GM23338 (cell line): ENCODE results near the gene CHI3L1. TPM values are rescaled to one million over a fixed set of nuclear protein-coding genes. Genes with fewer than 3 reads are reported as not detected.

ENCODE experiments used
- ATAC-seq: fragments of 200-7000 bp; cut with Tn5 transposase; 3 replicates; pipeline ENCODE4 v1.9.1; 2020
- DNase-seq: peaks from one replicate; pipeline ENCODE4 v3.0.0-alpha.2; 2015; ENCODE audit warnings: low spot score
- H2AFZ ChIP-seq: fragments of 200-600 bp; sonication (generic); 2 replicates; pipeline ENCODE4 v1.8.0; 2016; ENCODE audit warnings: antibody characterized with exemption, mild to moderate bottlenecking, moderate library complexity
- H3F3A ChIP-seq: fragments of 200-600 bp; sonication (generic); replicated peaks from 2 replicates; pipeline ENCODE4 v1.8.0; 2017; ENCODE audit warnings: antibody characterized with exemption, mixed run types, low read depth
- H3K27ac ChIP-seq: fragments of 200-600 bp; sonication (generic); 2 replicates; pipeline ENCODE4 v1.6.1; 2016; ENCODE audit warnings: low read depth
- H3K27me3 ChIP-seq: fragments of 200-600 bp; sonication (generic); 2 replicates; pipeline ENCODE4 v1.8.0; 2016; ENCODE audit warnings: mild to moderate bottlenecking, mixed run types, moderate library complexity; ENCODE audit not compliant: insufficient read depth
- H3K36me3 ChIP-seq: fragments of 200-600 bp; sonication (generic); 2 replicates; pipeline ENCODE4 v1.8.0; 2016; ENCODE audit warnings: mild to moderate bottlenecking; ENCODE audit not compliant: insufficient read depth
- H3K4me1 ChIP-seq: fragments of 200-600 bp; sonication (generic); 2 replicates; pipeline ENCODE4 v1.8.0; 2016; ENCODE audit warnings: mild to moderate bottlenecking, moderate library complexity; ENCODE audit not compliant: insufficient read depth
- H3K4me2 ChIP-seq: fragments of 200-600 bp; sonication (generic); 2 replicates; pipeline ENCODE4 v1.7.1; 2017; ENCODE audit warnings: mixed run types
- H3K4me3 ChIP-seq: fragments of 200-600 bp; sonication (generic); 2 replicates; pipeline ENCODE4 v1.6.1; 2016; ENCODE audit warnings: mixed run types
- H3K79me2 ChIP-seq: fragments of 200-600 bp; sonication (generic); replicated peaks from 2 replicates; pipeline ENCODE4 v1.8.0; 2017; ENCODE audit warnings: mild to moderate bottlenecking; ENCODE audit not compliant: insufficient read depth
- H3K9me2 ChIP-seq: fragments of 200-600 bp; sonication (generic); 2 replicates; pipeline ENCODE4 v1.8.0; 2017; ENCODE audit not compliant: insufficient read depth
- H4K20me1 ChIP-seq: fragments of 200-600 bp; sonication (generic); replicated peaks from 2 replicates; pipeline ENCODE4 v1.8.0; 2017; ENCODE audit warnings: mild to moderate bottlenecking; ENCODE audit not compliant: insufficient read depth
- H3K27ac Mint-ChIP-seq: 2 replicates; pipeline ENCODE4 v1.8.0; 2020; ENCODE audit warnings: inconsistent platforms, mild to moderate bottlenecking, moderate library complexity, mixed read lengths
- H3K27me3 Mint-ChIP-seq: 3 replicates; pipeline ENCODE4 v1.8.0; 2022; ENCODE audit warnings: low read depth, mild to moderate bottlenecking, moderate library complexity, mixed read lengths, inconsistent platforms; ENCODE audit not compliant: insufficient read depth, poor library complexity
- H3K36me3 Mint-ChIP-seq: 3 replicates; pipeline ENCODE4 v1.8.0; 2021; ENCODE audit warnings: low read depth, mild to moderate bottlenecking, inconsistent platforms, moderate library complexity, mixed read lengths
- H3K4me1 Mint-ChIP-seq: 3 replicates; pipeline ENCODE4 v1.8.0; 2020; ENCODE audit warnings: mild to moderate bottlenecking, inconsistent platforms, mixed read lengths
- H3K4me3 Mint-ChIP-seq: 3 replicates; pipeline ENCODE4 v1.8.0; 2021; ENCODE audit warnings: moderate library complexity, mild to moderate bottlenecking, inconsistent platforms, mixed read lengths
- H3K9me3 Mint-ChIP-seq: 3 replicates; pipeline ENCODE4 v1.8.0; 2020; ENCODE audit warnings: moderate library complexity, mild to moderate bottlenecking, inconsistent platforms, mixed read lengths
- CREB1 ChIP-seq: fragments of 250-450 bp; sonication (Bioruptor Pico); IDR thresholded peaks from 2 replicates; pipeline ENCODE4 v1.5.0; 2020; ENCODE audit warnings: low read depth, mild to moderate bottlenecking, moderate library complexity
- CTCF ChIP-seq, 2 experiments: fragments of 200-600 bp in 1 of 2; sonication (generic) in 1 of 2; conservative IDR thresholded peaks; 2 replicates each; pipeline versions ENCODE4 v1.5.1 to v1.6.1; 2016 to 2017; ENCODE audit warnings: antibody characterized with exemption in 2 of 2, low read depth in 2 of 2, mild to moderate bottlenecking in 2 of 2, moderate library complexity in 1 of 2
- EZH2 ChIP-seq: fragments of 200-600 bp; sonication (generic); IDR thresholded peaks from one replicate; pipeline ENCODE4 v1.8.0; 2017; ENCODE audit warnings: antibody characterized with exemption, mild to moderate bottlenecking, low read depth; ENCODE audit not compliant: unreplicated experiment
- EZH2phosphoT487 ChIP-seq: fragments of 200-600 bp; sonication (generic); IDR thresholded peaks from one replicate; pipeline ENCODE4 v1.8.1; 2018; ENCODE audit warnings: antibody characterized with exemption; ENCODE audit not compliant: unreplicated experiment
- NANOG ChIP-seq: IDR thresholded peaks from 2 replicates; pipeline ENCODE4 v1.6.1; 2016; ENCODE audit warnings: antibody characterized with exemption, borderline replicate concordance
- POLR2AphosphoS5 ChIP-seq: IDR thresholded peaks from 2 replicates; pipeline ENCODE4 v1.6.1; 2016; ENCODE audit warnings: antibody characterized with exemption, low read depth
- REST ChIP-seq: IDR thresholded peaks from one replicate; pipeline ENCODE4 v1.6.1; 2018; ENCODE audit warnings: antibody characterized with exemption; ENCODE audit not compliant: unreplicated experiment
- STAT1 ChIP-seq: IDR thresholded peaks from one replicate; pipeline ENCODE4 v1.6.1; 2016; ENCODE audit warnings: antibody characterized with exemption; ENCODE audit not compliant: unreplicated experiment
- ZNF114 ChIP-seq: fragments of 250-450 bp; sonication (Bioruptor Pico); IDR thresholded peaks from 2 replicates; pipeline ENCODE4 v1.5.0; 2020; ENCODE audit warnings: mild to moderate bottlenecking, moderate library complexity
- ZNF331 ChIP-seq: fragments of 250-450 bp; sonication (Bioruptor Pico); IDR thresholded peaks from 2 replicates; pipeline ENCODE4 v1.5.0; 2020; ENCODE audit warnings: low read depth, mild to moderate bottlenecking, moderate library complexity
- ZNF462 ChIP-seq: fragments of 250-450 bp; sonication (Bioruptor Pico); IDR thresholded peaks from 2 replicates; pipeline ENCODE4 v1.5.0; 2020; ENCODE audit warnings: mild to moderate bottlenecking, moderate library complexity
- polyA plus RNA-seq: library from polyadenylated mRNA; unstranded; fragments of >200 nt; fragmentation: Nextera tagmentation; extraction: Ambion mirVana; gene quantifications from 2 replicates; pipeline ENCODE4 v1.2.1, GENCODE V29; 2016
- total RNA-seq: library from RNA; depleted of rRNA; stranded (reverse); fragments of >200 nt; shearing (Covaris generic); gene quantifications from 2 replicates; pipeline ENCODE4 v1.2.3, GENCODE V29; 2014

Gene CHI3L1
- total and polyA plus RNA-seq, 2 experiments from 2014 or later: 0.76 TPM; not detected in 1

- TF ChIP-seq ZNF462 (CRISPR knock-in tag): no peak
These were observed 35.8 kb downstream of the CHI3L1 start (continued) for GRCh38 chr1:203150511-203151297.

DNA sequence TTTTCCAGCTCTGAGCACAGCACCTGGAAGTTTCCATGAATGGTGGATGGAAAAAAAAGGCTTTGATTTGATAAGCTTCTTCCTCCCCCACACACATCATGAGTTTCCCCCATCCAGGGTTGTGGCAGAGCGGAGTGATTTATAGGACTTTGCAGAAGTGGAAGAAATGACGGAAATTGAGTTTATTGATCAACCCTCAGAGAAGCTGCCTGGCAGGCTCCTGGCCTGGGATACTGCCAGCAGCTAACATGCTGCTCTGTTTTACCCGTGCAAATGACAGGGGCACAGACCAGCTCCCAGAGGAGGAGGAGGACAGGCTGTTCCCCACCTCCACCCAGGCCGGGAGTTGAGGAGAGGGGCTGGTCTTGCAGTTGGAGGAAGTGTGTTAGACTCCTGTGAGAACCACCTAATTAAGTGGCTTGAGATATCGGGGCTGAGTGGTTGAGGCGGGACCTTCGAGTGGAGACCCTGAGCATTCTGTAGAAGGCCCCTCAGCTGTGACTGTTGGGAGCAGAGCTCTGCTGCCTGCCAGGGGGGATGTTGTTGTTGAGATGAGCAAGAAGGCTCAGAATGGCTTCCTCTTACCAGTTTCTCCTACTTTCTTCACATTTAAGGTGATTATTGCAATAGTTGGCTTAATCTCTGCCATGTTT is 37.2 kb downstream of the CHI3L1 start:
- H3K9me2 ChIP-seq: no peaks in the 10 kb centered on the region
- H3F3A ChIP-seq: no peaks in the 10 kb centered on the region
- no peak overlapping the region for H3K4me2 ChIP-seq
- H3K27ac Mint-ChIP-seq: peak overlapping the region; percentile 79; the same call in 1 of the 2 replicates
- ATAC-seq: no peak
- peaks cover 86% of the 10 kb centered on the region for H3K4me1 Mint-ChIP-seq
- no peaks in the 10 kb centered on the region for H3K9me3 Mint-ChIP-seq
- 0 out of 2 replicates have a peak overlapping the region, but pooled peaks have one; percentile 28 for H2AFZ ChIP-seq
- no peaks in the 10 kb centered on the region for H3K27me3 ChIP-seq
- H3K4me3 ChIP-seq: no peak overlapping the region
- H3K4me1 ChIP-seq: peaks cover 53% of the 10 kb centered on the region
- H3K27me3 Mint-ChIP-seq: peaks cover 15% of the 10 kb centered on the region
- H4K20me1 ChIP-seq: no peaks in the 10 kb centered on the region
- H3K36me3 ChIP-seq: no peaks in the 10 kb centered on the region
- no peaks in the 10 kb centered on the region for H3K79me2 ChIP-seq
- H3K36me3 Mint-ChIP-seq: no peaks in the 10 kb centered on the region
- H3K4me3 Mint-ChIP-seq: no peak overlapping the region
- no peak overlapping the region for H3K27ac ChIP-seq
- no peak for DNase-seq
- TF ChIP-seq NANOG (no peak), POLR2AphosphoS5 (no peak), ZNF331 (CRISPR knock-in tag) (no peak), STAT1 (no peak), REST (no peak), EZH2 (no peak), CTCF (conservative IDR thresholded peaks at IDR 0.05; ENCODE audit: low read depth in 2 of 2) (no peak), ZNF114 (CRISPR knock-in tag) (no peak), EZH2phosphoT487 (no peak), CREB1 (CRISPR knock-in tag) (no peak)
